Measurements from ENCODE around the gene CDKL2.

CDKL2 gene

DNA sequence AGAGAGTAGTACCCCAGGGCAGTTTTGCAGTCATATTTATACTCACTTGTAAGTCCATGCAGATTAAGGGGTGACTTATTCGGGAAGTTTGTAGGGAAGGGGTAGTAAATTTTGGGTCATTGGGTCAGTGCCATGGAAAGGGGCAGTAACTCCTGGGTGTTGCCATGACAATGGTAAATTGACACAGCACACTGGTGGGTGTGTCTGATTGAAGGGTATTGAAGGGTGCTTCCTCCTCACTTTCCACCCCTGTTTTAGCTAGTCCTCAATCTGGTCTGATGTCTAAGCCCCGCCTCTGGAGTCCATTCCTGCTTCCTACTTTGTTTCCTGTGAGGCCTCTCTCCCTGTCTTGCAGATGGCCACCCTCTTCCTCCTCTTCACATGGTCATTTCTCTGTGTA lies 62.6 kb downstream of the CDKL2 start:
- Histone ChIP-seq H3K79me2 (ENCODE audit: insufficient read depth, low read length) (no peaks in the 10 kb centered on the region), H3K4me2 (ENCODE audit: low read depth, low read length, poor library complexity, severe bottlenecking) (no peak overlapping the region), H3K9ac (ENCODE audit: low read depth, low read length, poor library complexity, severe bottlenecking) (no peak overlapping the region), H4K20me1 (ENCODE audit: insufficient read depth, low read length, poor library complexity, severe bottlenecking) (no peaks in the 10 kb centered on the region), H2AFZ (ENCODE audit: low read length) (no peak overlapping the region), H3K4me1 (ENCODE audit: insufficient read depth, low read length, poor library complexity, severe bottlenecking) (no peaks in the 10 kb centered on the region), H3K9me2 (replicated peaks; ENCODE audit: low read depth, low read length) (no peaks in the 10 kb centered on the region), H3K27me3 (ENCODE audit: insufficient read depth, low read length, poor library complexity, severe bottlenecking) (no peaks in the 10 kb centered on the region), H3F3A (ENCODE audit: low read depth) (no peaks in the 10 kb centered on the region), H3K4me3 (ENCODE audit: low read length, poor library complexity, severe bottlenecking) (no peak overlapping the region), H3K9me3 (ENCODE audit: insufficient read depth, low read depth, low read length) (no peaks in the 10 kb centered on the region), H3K36me3 (ENCODE audit: insufficient read depth, low read length) (no peaks in the 10 kb centered on the region)
- TF ChIP-seq EZH2phosphoT487 (IDR thresholded peaks at IDR 0.05; ENCODE audit: borderline replicate concordance): no peak
- TF ChIP-seq, protein P1, sequence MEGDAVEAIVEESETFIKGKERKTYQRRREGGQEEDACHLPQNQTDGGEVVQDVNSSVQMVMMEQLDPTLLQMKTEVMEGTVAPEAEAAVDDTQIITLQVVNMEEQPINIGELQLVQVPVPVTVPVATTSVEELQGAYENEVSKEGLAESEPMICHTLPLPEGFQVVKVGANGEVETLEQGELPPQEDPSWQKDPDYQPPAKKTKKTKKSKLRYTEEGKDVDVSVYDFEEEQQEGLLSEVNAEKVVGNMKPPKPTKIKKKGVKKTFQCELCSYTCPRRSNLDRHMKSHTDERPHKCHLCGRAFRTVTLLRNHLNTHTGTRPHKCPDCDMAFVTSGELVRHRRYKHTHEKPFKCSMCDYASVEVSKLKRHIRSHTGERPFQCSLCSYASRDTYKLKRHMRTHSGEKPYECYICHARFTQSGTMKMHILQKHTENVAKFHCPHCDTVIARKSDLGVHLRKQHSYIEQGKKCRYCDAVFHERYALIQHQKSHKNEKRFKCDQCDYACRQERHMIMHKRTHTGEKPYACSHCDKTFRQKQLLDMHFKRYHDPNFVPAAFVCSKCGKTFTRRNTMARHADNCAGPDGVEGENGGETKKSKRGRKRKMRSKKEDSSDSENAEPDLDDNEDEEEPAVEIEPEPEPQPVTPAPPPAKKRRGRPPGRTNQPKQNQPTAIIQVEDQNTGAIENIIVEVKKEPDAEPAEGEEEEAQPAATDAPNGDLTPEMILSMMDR (conservative IDR thresholded peaks at IDR 0.05; ENCODE audit: low read length): no peak

DNA sequence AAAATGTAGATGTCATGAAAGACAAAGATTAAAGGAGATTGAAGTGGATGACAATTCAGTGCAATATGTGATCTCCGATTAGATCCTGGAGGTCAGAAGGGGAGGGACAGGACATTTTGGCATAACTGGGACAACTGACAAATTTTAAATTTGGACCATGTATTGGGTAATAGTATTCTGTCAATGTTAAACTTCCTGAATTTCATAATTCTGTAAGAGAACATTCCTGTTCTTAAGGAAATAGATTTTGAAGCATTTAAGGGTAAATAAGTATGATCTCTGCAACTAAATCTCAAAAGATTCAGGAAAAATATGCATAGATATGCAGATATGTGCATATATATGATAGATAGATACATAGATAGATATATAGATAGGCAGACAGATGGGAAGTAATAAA lies 63.4 kb downstream of the CDKL2 start:
- H3K4me2 ChIP-seq (ENCODE audit: low read depth, low read length, poor library complexity, severe bottlenecking): no peak overlapping the region
- no peaks in the 10 kb centered on the region for H3K36me3 ChIP-seq (ENCODE audit: insufficient read depth, low read length)
- H3K9me2 ChIP-seq (replicated peaks; ENCODE audit: low read depth, low read length): no peaks in the 10 kb centered on the region
- H3K79me2 ChIP-seq (ENCODE audit: insufficient read depth, low read length): no peaks in the 10 kb centered on the region
- no peak overlapping the region for H3K9ac ChIP-seq (ENCODE audit: low read depth, low read length, poor library complexity, severe bottlenecking)
- no peaks in the 10 kb centered on the region for H3K4me1 ChIP-seq (ENCODE audit: insufficient read depth, low read length, poor library complexity, severe bottlenecking)
- no peak for TF ChIP-seq EZH2phosphoT487 (IDR thresholded peaks at IDR 0.05; ENCODE audit: borderline replicate concordance)
- TF ChIP-seq, protein P1 (conservative IDR thresholded peaks at IDR 0.05; ENCODE audit: low read length): no peak
- H3K27me3 ChIP-seq (ENCODE audit: insufficient read depth, low read length, poor library complexity, severe bottlenecking): no peaks in the 10 kb centered on the region
- H3K4me3 ChIP-seq (ENCODE audit: low read length, poor library complexity, severe bottlenecking): no peak overlapping the region
- H4K20me1 ChIP-seq (ENCODE audit: insufficient read depth, low read length, poor library complexity, severe bottlenecking): no peaks in the 10 kb centered on the region
- H3F3A ChIP-seq (ENCODE audit: low read depth): no peaks in the 10 kb centered on the region
- H2AFZ ChIP-seq (ENCODE audit: low read length): no peak overlapping the region
- no peaks in the 10 kb centered on the region for H3K9me3 ChIP-seq (ENCODE audit: insufficient read depth, low read depth, low read length)

DNA sequence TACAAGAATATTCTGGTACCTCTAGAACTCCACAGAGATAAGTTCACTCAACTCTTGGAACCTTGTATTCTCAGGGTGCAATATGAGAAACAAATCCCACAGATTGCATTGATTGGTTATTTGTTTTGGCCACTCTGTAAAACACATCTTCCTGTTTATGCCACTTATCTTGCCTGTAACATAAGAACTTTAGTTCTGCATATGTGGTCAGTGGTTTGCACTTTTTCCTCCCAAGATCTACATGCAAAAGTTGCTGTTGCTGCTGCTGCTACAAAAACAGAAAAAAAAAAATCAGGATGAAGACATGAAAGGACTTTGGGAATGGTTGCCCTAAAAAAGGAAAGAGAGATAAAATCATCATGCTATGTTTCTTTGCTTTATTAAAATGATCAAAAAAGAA lies 64.8 kb downstream of the CDKL2 start:
- Histone ChIP-seq H3K36me3 (ENCODE audit: insufficient read depth, low read length) (no peaks in the 10 kb centered on the region), H3K9me3 (ENCODE audit: insufficient read depth, low read depth, low read length) (no peaks in the 10 kb centered on the region), H3K4me1 (ENCODE audit: insufficient read depth, low read length, poor library complexity, severe bottlenecking) (no peaks in the 10 kb centered on the region), H3K9me2 (replicated peaks; ENCODE audit: low read depth, low read length) (no peaks in the 10 kb centered on the region), H3K79me2 (ENCODE audit: insufficient read depth, low read length) (no peaks in the 10 kb centered on the region), H2AFZ (ENCODE audit: low read length) (no peak overlapping the region), H3F3A (ENCODE audit: low read depth) (no peaks in the 10 kb centered on the region), H3K27me3 (ENCODE audit: insufficient read depth, low read length, poor library complexity, severe bottlenecking) (no peaks in the 10 kb centered on the region), H3K4me2 (ENCODE audit: low read depth, low read length, poor library complexity, severe bottlenecking) (no peak overlapping the region), H3K9ac (ENCODE audit: low read depth, low read length, poor library complexity, severe bottlenecking) (no peak overlapping the region), H4K20me1 (ENCODE audit: insufficient read depth, low read length, poor library complexity, severe bottlenecking) (no peaks in the 10 kb centered on the region), H3K4me3 (ENCODE audit: low read length, poor library complexity, severe bottlenecking) (no peak overlapping the region)
- TF ChIP-seq, protein P1 (conservative IDR thresholded peaks at IDR 0.05; ENCODE audit: low read length): no peak
- no peak for TF ChIP-seq EZH2phosphoT487 (IDR thresholded peaks at IDR 0.05; ENCODE audit: borderline replicate concordance)

Measured in Loucy (cell line).